ENCODE results near the gene DPM1. TPM values are rescaled to one million over a fixed set of nuclear protein-coding genes. Genes with fewer than 3 reads are reported as not detected.
A peak's percentile ranks its signal among the peaks of the same experiment; 100 is the strongest.

Gene DPM1
- total and polyA plus RNA-seq, 8 donors = 13.6 to 34.8 (median 17.8) TPM

DNA sequence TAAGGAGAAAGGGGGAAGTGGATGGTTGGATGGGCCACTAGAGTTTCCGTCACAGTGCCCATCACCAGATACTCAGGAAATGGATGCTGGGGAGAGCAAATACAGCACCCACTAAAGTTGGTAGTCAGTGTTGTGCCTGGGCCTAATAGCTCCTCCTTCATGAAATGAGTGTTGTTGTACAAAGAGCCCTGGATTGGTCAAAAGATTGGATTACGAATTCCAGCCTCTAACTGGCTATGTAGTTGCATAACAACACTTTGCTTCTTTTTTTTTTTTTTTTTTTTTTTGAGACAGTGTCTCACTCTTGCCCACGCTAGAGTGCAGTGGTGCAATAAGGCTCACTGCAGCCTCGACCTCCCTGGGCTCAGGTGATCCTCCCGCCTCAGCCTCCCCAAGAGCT is 37.2 kb upstream of the DPM1 start:
- no peak for ATAC-seq
- Histone ChIP-seq H3K27me3 (no peaks in the 10 kb centered on the region), H3K9me3 (no peaks in the 10 kb centered on the region), H3K36me3 (no peaks in the 10 kb centered on the region), H3K27ac (no peak overlapping the region), H3K4me3 (no peak overlapping the region), H3K4me1 (no peaks in the 10 kb centered on the region)
- no peak for DNase-seq
- TF ChIP-seq, protein P1, sequence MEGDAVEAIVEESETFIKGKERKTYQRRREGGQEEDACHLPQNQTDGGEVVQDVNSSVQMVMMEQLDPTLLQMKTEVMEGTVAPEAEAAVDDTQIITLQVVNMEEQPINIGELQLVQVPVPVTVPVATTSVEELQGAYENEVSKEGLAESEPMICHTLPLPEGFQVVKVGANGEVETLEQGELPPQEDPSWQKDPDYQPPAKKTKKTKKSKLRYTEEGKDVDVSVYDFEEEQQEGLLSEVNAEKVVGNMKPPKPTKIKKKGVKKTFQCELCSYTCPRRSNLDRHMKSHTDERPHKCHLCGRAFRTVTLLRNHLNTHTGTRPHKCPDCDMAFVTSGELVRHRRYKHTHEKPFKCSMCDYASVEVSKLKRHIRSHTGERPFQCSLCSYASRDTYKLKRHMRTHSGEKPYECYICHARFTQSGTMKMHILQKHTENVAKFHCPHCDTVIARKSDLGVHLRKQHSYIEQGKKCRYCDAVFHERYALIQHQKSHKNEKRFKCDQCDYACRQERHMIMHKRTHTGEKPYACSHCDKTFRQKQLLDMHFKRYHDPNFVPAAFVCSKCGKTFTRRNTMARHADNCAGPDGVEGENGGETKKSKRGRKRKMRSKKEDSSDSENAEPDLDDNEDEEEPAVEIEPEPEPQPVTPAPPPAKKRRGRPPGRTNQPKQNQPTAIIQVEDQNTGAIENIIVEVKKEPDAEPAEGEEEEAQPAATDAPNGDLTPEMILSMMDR (IDR thresholded peaks at IDR 0.05) = no peak
- intact Hi-C loops (cut with DNase I) = no loop called here
- FAIRE-seq = no peak
- WGBS, 2 donors = 68 to 88% methylated on average over 5 of the region's 5 CpGs

DNA sequence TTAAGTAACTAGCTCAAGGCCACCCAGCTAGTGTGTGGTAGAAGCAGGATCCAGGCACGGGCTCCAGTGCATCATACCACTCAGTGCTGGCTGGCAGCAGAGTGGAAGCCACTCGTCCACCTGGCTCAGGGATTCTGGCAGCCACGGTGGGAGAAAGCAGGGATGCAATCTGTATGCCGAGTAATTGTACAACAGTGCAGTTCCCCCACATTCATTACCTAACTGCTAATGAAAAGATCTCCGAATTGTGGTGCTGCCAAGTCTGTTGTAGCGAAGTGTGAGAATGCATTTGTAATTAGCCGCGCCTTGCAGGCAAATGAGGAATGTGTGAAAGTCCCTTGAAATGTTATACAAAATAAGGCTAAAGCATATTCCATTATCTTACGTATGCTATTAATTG is 35.5 kb upstream of the DPM1 start:
- TF ChIP-seq, protein P1 (IDR thresholded peaks at IDR 0.05) = no peak
- intact Hi-C loops (cut with DNase I) = loop anchor here in 1 of 3 donors (5.0 kb wide), 1 partner anchor 308 kb away; no protein-coding TSS in a partner anchor
- ATAC-seq = no peak
- no peaks in the 10 kb centered on the region for H3K9me3 ChIP-seq
- H3K36me3 ChIP-seq = no peaks in the 10 kb centered on the region
- no peaks in the 10 kb centered on the region for H3K4me1 ChIP-seq
- no peak for FAIRE-seq
- DNase-seq = no peak
- H3K27me3 ChIP-seq = no peaks in the 10 kb centered on the region
- H3K27ac ChIP-seq = no peak overlapping the region
- no peak overlapping the region for H3K4me3 ChIP-seq
- 58 to 74% methylated on average over 9 of the region's 9 CpGs for WGBS, 2 donors

DNA sequence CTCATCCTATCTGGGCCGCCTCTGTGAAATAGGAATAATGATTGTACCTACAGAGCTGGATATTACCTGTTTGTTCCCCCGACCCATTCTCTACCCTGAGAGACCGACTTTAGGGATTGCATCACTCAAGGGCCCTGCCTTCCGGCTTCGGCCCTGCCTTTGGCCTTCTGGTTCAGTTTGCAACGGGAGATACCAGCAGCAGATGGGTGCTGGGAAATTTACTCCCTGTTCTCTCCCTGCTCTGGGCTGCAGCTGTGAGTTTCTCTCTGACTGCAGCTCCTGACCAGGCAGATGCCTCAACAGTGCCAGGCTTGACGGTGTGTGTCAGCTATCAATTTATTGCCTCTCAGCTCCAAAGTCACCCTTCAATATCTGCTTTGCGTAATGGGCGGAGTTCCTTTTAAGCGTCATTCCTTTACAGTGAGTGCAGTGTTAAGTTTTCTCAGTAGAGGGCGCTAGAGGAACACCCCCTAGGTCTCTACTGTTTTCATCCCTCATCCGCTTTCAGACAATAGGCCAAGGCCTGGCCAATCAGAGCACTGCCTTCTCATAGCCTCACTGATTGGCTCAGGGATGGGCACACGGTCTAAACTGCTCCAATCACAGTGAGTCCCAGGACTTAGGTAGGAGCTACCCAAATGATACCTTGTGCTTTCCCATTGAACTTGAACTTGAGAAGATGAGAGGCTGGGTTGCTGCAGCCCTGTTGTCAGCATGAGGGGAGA is 34.6 kb upstream of the DPM1 start:
- Histone ChIP-seq H3K4me1 (no peaks in the 10 kb centered on the region), H3K27me3 (no peaks in the 10 kb centered on the region), H3K4me3 (no peak overlapping the region), H3K36me3 (no peaks in the 10 kb centered on the region), H3K9me3 (no peaks in the 10 kb centered on the region), H3K27ac (no peak overlapping the region)
- 33 to 35% methylated on average over 13 of the region's 13 CpGs for WGBS, 2 donors
- no peak for DNase-seq
- TF ChIP-seq, protein P1 (IDR thresholded peaks at IDR 0.05) = peak in 1 of 4 donors; percentile 16
- no peak for FAIRE-seq
- intact Hi-C loops (cut with DNase I) = loop anchor here in 1 of 3 donors (5.0 kb wide), 1 partner anchor 309 kb away; no protein-coding TSS in a partner anchor
- peak in 3 of 4 donors; percentile 41 to 68 (median 49) for ATAC-seq

DNA sequence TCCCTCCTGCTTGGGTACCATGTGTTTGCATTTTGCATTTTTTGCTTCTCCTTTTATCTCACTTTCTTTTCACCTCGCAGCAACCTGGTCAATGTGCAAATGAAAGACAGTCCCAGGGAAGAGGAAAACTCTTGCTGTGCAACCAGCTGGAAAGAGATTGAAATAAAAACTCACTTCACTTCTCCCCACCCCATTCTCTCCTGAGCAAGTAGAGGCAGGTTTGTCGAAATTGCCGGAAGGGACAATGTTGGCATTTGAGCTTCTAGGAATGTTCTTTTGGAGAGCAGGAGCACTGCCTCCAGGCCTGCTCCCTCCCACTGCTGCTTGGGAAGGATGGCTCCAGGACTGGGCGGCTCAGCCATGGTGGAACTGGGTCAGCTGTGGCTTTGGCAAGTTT is 34.0 kb upstream of the DPM1 start:
- Histone ChIP-seq H3K4me1 (peaks cover 0 to 3% (median 0%) of the 10 kb centered on the region in 3 donors), H3K27ac (no peak overlapping the region), H3K9me3 (no peaks in the 10 kb centered on the region), H3K27me3 (no peaks in the 10 kb centered on the region), H3K36me3 (no peaks in the 10 kb centered on the region), H3K4me3 (no peak overlapping the region)
- intact Hi-C loops (cut with DNase I) = loop anchor here in 1 of 3 donors (5.0 kb wide), 1 partner anchor 310 kb away; no protein-coding TSS in a partner anchor
- no peak for DNase-seq
- FAIRE-seq = no peak
- TF ChIP-seq, protein P1 (IDR thresholded peaks at IDR 0.05) = no peak
- ATAC-seq = no peak
- 42 to 49% methylated on average over 4 of the region's 4 CpGs for WGBS, 2 donors

DNA sequence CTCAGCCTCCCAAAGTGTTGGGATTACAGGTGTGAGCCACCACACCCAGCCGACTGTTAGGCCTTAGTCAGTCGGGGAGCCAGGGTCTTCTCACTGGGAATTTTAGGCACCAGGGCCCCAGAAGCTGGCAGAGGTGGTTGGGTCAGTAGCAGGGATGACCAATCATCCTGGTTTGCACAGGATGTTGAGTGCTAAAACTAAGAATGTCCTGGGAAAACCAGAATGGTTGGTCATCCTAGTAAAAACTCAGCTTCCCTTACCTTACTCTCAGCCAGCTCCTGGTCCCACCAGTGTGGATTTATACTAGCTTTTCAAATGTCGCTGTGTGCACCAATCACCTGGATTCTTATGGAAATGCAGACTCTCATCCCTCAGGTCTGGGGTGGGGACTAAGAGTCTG is 32.7 kb upstream of the DPM1 start:
- no peak for FAIRE-seq
- no peaks in the 10 kb centered on the region for H3K36me3 ChIP-seq
- no peak for ATAC-seq
- no peak overlapping the region for H3K27ac ChIP-seq
- H3K4me1 ChIP-seq = peaks cover 0 to 3% (median 0%) of the 10 kb centered on the region in 3 donors
- DNase-seq = no peak
- no peaks in the 10 kb centered on the region for H3K27me3 ChIP-seq
- H3K9me3 ChIP-seq = no peaks in the 10 kb centered on the region
- intact Hi-C loops (cut with DNase I) = loop anchor here in 1 of 3 donors (5.0 kb wide), 1 partner anchor 311 kb away; no protein-coding TSS in a partner anchor
- 53 to 67% methylated on average over 3 of the region's 3 CpGs for WGBS, 2 donors
- no peak overlapping the region for H3K4me3 ChIP-seq
- TF ChIP-seq, protein P1 (IDR thresholded peaks at IDR 0.05) = no peak

Data from pancreas (tissue), 10 donors.